Measurements from ENCODE around the gene DIS3L2. TPM values are rescaled to one million over a fixed set of nuclear protein-coding genes. Genes with fewer than 3 reads are reported as not detected.

Gene DIS3L2
- total RNA-seq, 1 donor = 30.7 TPM

- no peak for DNase-seq (ENCODE audit: low read depth)
Measured at GRCh38 chr2:232207174-232207573, 245.7 kb downstream of the DIS3L2 start.

GRCh38 chr2:232210306-232210705, 248.8 kb downstream of the DIS3L2 start:
- TF ChIP-seq CTCF (IDR thresholded peaks at IDR 0.05; ENCODE audit: insufficient read depth, low read depth, low read length) = no peak
- no peak for DNase-seq (ENCODE audit: low read depth)
- no peak overlapping the region for H3K4me3 ChIP-seq (ENCODE audit: low read depth, low read length)

More at GRCh38 chr2:232207174-232207573, 245.7 kb downstream of the DIS3L2 start:
- H3K4me3 ChIP-seq (ENCODE audit: low read depth, low read length) = no peak overlapping the region
- no peak for TF ChIP-seq CTCF (IDR thresholded peaks at IDR 0.05; ENCODE audit: insufficient read depth, low read depth, low read length)

DNA sequence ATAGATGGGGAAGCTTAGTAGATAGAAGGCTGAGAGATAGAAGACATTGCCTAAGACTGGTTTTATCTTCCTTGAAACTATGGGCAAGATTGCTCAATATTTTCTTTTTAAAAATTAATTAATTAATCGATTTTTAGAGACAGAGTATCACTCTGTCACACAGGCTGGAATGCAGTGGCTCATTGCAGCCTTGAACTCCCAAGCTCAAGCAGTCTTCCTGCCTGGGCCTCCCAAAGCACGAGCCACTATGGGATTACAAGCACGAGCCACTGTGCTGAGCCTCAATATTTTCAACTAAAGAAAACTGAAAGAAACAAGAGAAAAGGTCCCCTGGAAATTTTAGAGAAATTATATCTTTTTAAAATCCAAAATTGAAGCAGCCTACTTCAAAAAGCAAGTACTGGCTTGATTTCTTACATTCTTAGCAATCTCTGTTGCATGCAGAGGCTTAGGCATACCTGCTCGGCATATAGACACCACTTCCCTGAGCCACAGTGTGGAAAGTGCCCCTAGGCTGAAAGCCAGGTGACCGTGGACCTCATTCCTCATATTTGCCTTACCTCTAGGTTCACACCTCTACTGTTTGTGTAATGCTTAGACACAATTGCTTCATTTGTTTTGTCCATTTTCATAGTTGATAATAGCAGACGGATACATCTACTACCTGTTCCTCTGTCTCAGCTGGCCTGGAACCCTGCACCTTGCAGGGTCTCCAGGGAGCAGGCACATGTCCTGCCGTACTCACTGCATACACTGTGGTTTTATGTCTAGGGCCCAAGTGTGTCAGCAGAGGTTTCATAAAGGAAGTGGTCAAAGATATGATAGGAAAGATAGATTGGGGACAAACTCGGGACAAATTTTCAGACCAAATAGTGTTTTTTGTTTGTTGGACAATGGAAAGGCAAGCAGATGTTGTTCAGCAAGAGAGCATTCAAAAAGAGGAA, 250.5 kb downstream of the DIS3L2 start:
- DNase-seq (ENCODE audit: low read depth) = no peak
- H3K4me3 ChIP-seq (ENCODE audit: low read depth, low read length) = no peak overlapping the region
- TF ChIP-seq CTCF (IDR thresholded peaks at IDR 0.05; ENCODE audit: insufficient read depth, low read depth, low read length) = no peak

DNA sequence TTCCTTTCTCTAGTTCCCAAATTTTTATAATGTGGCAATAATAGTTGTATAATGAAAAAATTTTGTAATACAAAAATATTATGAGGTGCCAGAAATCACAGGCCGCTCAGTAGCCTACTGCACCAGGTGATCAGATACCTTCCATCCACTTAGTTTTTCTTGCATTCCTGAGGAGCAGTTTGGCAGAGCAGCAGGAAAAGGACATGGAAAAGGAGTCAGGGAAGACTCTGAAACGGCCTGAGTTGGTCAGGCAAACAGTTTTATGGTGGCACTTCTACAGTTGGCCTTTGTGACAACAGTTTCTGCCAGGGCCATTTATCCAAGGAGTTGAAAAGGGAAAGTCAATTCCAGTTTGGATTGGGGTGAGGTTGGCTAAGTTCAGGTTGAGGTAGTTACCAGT, 251.7 kb downstream of the DIS3L2 start:
- TF ChIP-seq CTCF (IDR thresholded peaks at IDR 0.05; ENCODE audit: insufficient read depth, low read depth, low read length) = no peak
- DNase-seq (ENCODE audit: low read depth) = no peak
- no peak overlapping the region for H3K4me3 ChIP-seq (ENCODE audit: low read depth, low read length)

DNA sequence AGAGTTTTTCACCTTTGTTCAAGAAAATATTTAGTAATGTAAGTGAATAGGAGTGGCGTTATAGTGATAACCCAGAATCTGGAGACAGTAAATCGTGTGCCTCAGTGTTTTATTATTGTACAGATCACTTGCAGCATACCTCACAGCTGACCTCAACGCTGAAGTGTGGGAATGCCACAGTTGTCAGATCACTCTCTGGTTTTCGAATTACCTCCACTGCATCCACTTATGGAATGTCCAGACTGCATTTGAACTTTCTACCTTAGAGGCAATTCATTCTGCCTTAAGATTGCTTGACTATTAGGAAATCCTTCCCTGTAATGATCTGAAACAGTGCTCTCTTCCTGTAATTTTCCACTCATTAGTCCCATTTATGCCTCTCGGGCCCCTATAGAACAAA, 252.5 kb downstream of the DIS3L2 start:
- no peak overlapping the region for H3K4me3 ChIP-seq (ENCODE audit: low read depth, low read length)
- TF ChIP-seq CTCF (IDR thresholded peaks at IDR 0.05; ENCODE audit: insufficient read depth, low read depth, low read length) = no peak
- DNase-seq (ENCODE audit: low read depth) = peak; percentile 27

DNA sequence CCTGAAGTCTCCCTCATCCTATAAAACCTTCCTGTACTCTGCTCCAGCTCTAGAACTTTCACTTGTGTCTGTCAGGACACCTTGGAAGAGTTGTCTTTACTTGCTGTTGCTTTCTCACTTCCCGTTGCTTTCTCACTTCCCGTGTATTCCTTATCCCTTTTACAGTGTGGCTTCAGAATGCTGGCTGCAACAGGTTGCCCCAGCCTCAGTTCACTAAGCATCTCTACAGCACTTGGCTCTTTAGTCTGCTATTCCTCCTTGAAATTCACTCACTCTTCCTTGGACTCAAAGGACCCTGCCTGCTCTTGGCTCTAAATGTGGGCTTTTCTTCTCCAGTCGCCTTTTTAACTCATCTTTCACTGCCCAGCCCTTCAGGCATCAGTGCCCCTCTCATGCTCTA, 254.5 kb downstream of the DIS3L2 start:
- TF ChIP-seq CTCF (IDR thresholded peaks at IDR 0.05; ENCODE audit: insufficient read depth, low read depth, low read length) = no peak
- H3K4me3 ChIP-seq (ENCODE audit: low read depth, low read length) = no peak overlapping the region
- no peak for DNase-seq (ENCODE audit: low read depth)

Data from fibroblast of villous mesenchyme (primary cell).